HG02884 (cell line): ENCODE measurements around the gene GAS2L3.

Source experiments
- ATAC-seq: cut with Tn5 transposase; IDR thresholded peaks from one replicate; pipeline ENCODE4 v1.9.1; 2021; ENCODE audit warnings: mild to moderate bottlenecking, moderate library complexity; ENCODE audit not compliant: unreplicated experiment

GAS2L3 gene

GRCh38 chr12:100656856-100657255 is 83.4 kb downstream of the GAS2L3 start:
- no peak for ATAC-seq

- peak; percentile 90 for ATAC-seq
These were observed 87.9 kb downstream of the GAS2L3 start for GRCh38 chr12:100661300-100661951.

- ATAC-seq = no peak
These were observed 93.1 kb downstream of the GAS2L3 start for GRCh38 chr12:100666588-100666987.

- peak; percentile 84 for ATAC-seq
These were observed 95.6 kb downstream of the GAS2L3 start for GRCh38 chr12:100668945-100669536.

- ATAC-seq = no peak
These were observed 96.4 kb downstream of the GAS2L3 start for GRCh38 chr12:100669922-100670321.

GRCh38 chr12:100671396-100672074 is 98.1 kb downstream of the GAS2L3 start:
- peak; percentile 5 for ATAC-seq

- peak; percentile 66 for ATAC-seq
These were observed 98.7 kb downstream of the GAS2L3 start for GRCh38 chr12:100672075-100672592.

GRCh38 chr12:100674036-100674888 is 100.8 kb downstream of the GAS2L3 start:
- no peak for ATAC-seq
